Measurements from ENCODE around the gene TRIM14. TPM values are rescaled to one million over a fixed set of nuclear protein-coding genes. Genes with fewer than 3 reads are reported as not detected.

TRIM14 gene
- polyA plus RNA-seq, 2 of the 4 experiments (the other 2 are of a cell fraction): 8.8 to 9.2 TPM

- Histone ChIP-seq H3K9me3 (no peaks in the 10 kb centered on the region), H3K4me3 (no peak overlapping the region), H3K4me1 (peaks cover 12% of the 10 kb centered on the region), H3K27ac (no peak overlapping the region), H3K4me2 (no peak overlapping the region)
- 51% methylated on average over 2 of the region's 2 CpGs for WGBS (ENCODE audit: missing lambda C conversion rate)
- CTCF ChIA-PET: interaction anchor here (0.8 kb wide), 1 partner anchor 51 kb away, joined by 3 read pairs; no protein-coding TSS in a partner anchor
- ATAC-seq (no peak), DNase-seq (ENCODE audit: low read depth in 1 of 2, low spot score in 1 of 2) (no peak), FAIRE-seq (no peak)
- POLR2A ChIA-PET: no interaction called here
- TF ChIP-seq MAFK (IDR thresholded peaks at IDR 0.05; ENCODE audit: partially characterized antibody): no peak
- TF ChIP-seq BCL3 (IDR thresholded peaks at IDR 0.05): no peak
- no peak for TF ChIP-seq SMC3 (IDR thresholded peaks at IDR 0.05)
- TF ChIP-seq CHD2 (IDR thresholded peaks at IDR 0.05; ENCODE audit: low read length, partially characterized antibody): no peak
- no peak for TF ChIP-seq ZSCAN20 (CRISPR knock-in tag; IDR thresholded peaks at IDR 0.05)
- TF ChIP-seq JUN (IDR thresholded peaks at IDR 0.05): no peak
- no peak for TF ChIP-seq ZFP36 (IDR thresholded peaks at IDR 0.05; ENCODE audit: borderline replicate concordance, partially characterized antibody)
- TF ChIP-seq PHF8 (IDR thresholded peaks at IDR 0.05; ENCODE audit: borderline replicate concordance, low read depth): no peak
- no peak for TF ChIP-seq KDM1A (IDR thresholded peaks at IDR 0.05; ENCODE audit: low read depth)
- no peak for TF ChIP-seq HOXA7 (CRISPR knock-in tag; IDR thresholded peaks at IDR 0.05)
- TF ChIP-seq CBX8 (IDR thresholded peaks at IDR 0.05): no peak
- TF ChIP-seq MAZ (IDR thresholded peaks at IDR 0.05; ENCODE audit: borderline replicate concordance, low read depth, low read length): no peak
- no peak for TF ChIP-seq HES2 (IDR thresholded peaks at IDR 0.05)
- no peak for TF ChIP-seq E2F6 (IDR thresholded peaks at IDR 0.05; ENCODE audit: borderline replicate concordance, low read depth)
- TF ChIP-seq USF2 (IDR thresholded peaks at IDR 0.05): no peak
- TF ChIP-seq GATA3 (IDR thresholded peaks at IDR 0.05; ENCODE audit: borderline replicate concordance): no peak
These were observed 35.7 kb upstream of the TRIM14 start for GRCh38 chr9:98154678-98155077.

- Histone ChIP-seq H3K4me2 (no peak overlapping the region), H3K4me3 (no peak overlapping the region), H3K9me3 (no peaks in the 10 kb centered on the region), H3K27ac (no peak overlapping the region), H3K4me1 (no peaks in the 10 kb centered on the region; the same call in 2 of the 3 replicates)
- TF ChIP-seq USF2 (IDR thresholded peaks at IDR 0.05): no peak
- no peak for TF ChIP-seq MAZ (IDR thresholded peaks at IDR 0.05; ENCODE audit: borderline replicate concordance, low read depth, low read length)
- no peak for TF ChIP-seq SMC3 (IDR thresholded peaks at IDR 0.05)
- no peak for TF ChIP-seq HDAC2 (IDR thresholded peaks at IDR 0.05)
- TF ChIP-seq CBX8 (IDR thresholded peaks at IDR 0.05): no peak
- TF ChIP-seq ATOH8 (CRISPR knock-in tag; IDR thresholded peaks at IDR 0.05; ENCODE audit: low read depth): no peak
- no peak for TF ChIP-seq RNF2 (IDR thresholded peaks at IDR 0.05; ENCODE audit: borderline replicate concordance, low read depth)
- TF ChIP-seq POLR2AphosphoS2 (conservative IDR thresholded peaks at IDR 0.05; ENCODE audit: low read length): no peak
- no peak for TF ChIP-seq NR3C1 (IDR thresholded peaks at IDR 0.05)
- no peak for TF ChIP-seq TP53 (CRISPR knock-in tag; IDR thresholded peaks at IDR 0.05)
- ChIA-PET CTCF (interaction anchor here (1.0 kb wide), 1 partner anchor 9 kb away, joined by 4 read pairs; no protein-coding TSS in a partner anchor), POLR2A (no interaction called here)
- DNase-seq (ENCODE audit: low read depth in 1 of 2, low spot score in 1 of 2) (no peak), FAIRE-seq (no peak), ATAC-seq (no peak)
These were observed 33.5 kb upstream of the TRIM14 start for GRCh38 chr9:98152526-98152925.
